ENCODE measurements around the gene ARMC7.
A peak's percentile ranks its signal among the peaks of the same experiment; 100 is the strongest.

Gene ARMC7

GRCh38 chr17:75109407-75110233, at the start of gene ARMC7:
Gene ARMC7, plus strand, starts transcription at chr17:75109969. Its CDS starts 320 bp downstream, at chr17:75110289.
- Histone ChIP-seq H3K27ac (peak within 1 kb of the TSS; percentile 27), H3K4me2 (ENCODE audit: low read length) (peak within 1 kb of the TSS; percentile 90)

GRCh38 chr17:75060434-75061054, 49.2 kb upstream of the ARMC7 start:
- H3K36me3 ChIP-seq (ENCODE audit: control insufficient read depth, insufficient read depth, low read length): no peaks in the 10 kb centered on the region
- TF ChIP-seq, protein P1, sequence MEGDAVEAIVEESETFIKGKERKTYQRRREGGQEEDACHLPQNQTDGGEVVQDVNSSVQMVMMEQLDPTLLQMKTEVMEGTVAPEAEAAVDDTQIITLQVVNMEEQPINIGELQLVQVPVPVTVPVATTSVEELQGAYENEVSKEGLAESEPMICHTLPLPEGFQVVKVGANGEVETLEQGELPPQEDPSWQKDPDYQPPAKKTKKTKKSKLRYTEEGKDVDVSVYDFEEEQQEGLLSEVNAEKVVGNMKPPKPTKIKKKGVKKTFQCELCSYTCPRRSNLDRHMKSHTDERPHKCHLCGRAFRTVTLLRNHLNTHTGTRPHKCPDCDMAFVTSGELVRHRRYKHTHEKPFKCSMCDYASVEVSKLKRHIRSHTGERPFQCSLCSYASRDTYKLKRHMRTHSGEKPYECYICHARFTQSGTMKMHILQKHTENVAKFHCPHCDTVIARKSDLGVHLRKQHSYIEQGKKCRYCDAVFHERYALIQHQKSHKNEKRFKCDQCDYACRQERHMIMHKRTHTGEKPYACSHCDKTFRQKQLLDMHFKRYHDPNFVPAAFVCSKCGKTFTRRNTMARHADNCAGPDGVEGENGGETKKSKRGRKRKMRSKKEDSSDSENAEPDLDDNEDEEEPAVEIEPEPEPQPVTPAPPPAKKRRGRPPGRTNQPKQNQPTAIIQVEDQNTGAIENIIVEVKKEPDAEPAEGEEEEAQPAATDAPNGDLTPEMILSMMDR (IDR thresholded peaks at IDR 0.05): no peak
- H3K4me2 ChIP-seq (ENCODE audit: low read length): no peak overlapping the region
- no peak overlapping the region for H3K4me3 ChIP-seq (ENCODE audit: low read depth, low read length)
- no peaks in the 10 kb centered on the region for H3K27me3 ChIP-seq (ENCODE audit: control insufficient read depth, insufficient read depth, low read length)
- no peaks in the 10 kb centered on the region for H3K9me3 ChIP-seq (ENCODE audit: control insufficient read depth, low read length)
- no peak overlapping the region for H2AFZ ChIP-seq
- no peak overlapping the region for H3K27ac ChIP-seq
- H3K4me1 ChIP-seq: no peaks in the 10 kb centered on the region
- no peak overlapping the region for H3K9ac ChIP-seq
- no peaks in the 10 kb centered on the region for H3K79me2 ChIP-seq

More at GRCh38 chr17:75109407-75110233, at the start of gene ARMC7:
- Histone ChIP-seq H3K27me3 (ENCODE audit: control insufficient read depth, insufficient read depth, low read length) (no peaks in the 10 kb centered on the region), H2AFZ (peak within 1 kb of the TSS; percentile 83), H3K9me3 (ENCODE audit: control insufficient read depth, low read length) (no peaks in the 10 kb centered on the region), H3K9ac (no peak within 1 kb of the TSS), H3K4me1 (peaks cover 11% of the 10 kb centered on the region), H3K4me3 (ENCODE audit: low read depth, low read length) (peak within 1 kb of the TSS; percentile 62), H3K36me3 (ENCODE audit: control insufficient read depth, insufficient read depth, low read length) (no peaks in the 10 kb centered on the region), H3K79me2 (no peaks in the 10 kb centered on the region)
- TF ChIP-seq, protein P1 (IDR thresholded peaks at IDR 0.05): no peak

- TF ChIP-seq, protein P1 (IDR thresholded peaks at IDR 0.05): no peak
- no peaks in the 10 kb centered on the region for H3K27me3 ChIP-seq (ENCODE audit: control insufficient read depth, insufficient read depth, low read length)
- no peaks in the 10 kb centered on the region for H3K4me1 ChIP-seq
- no peaks in the 10 kb centered on the region for H3K79me2 ChIP-seq
- H3K36me3 ChIP-seq (ENCODE audit: control insufficient read depth, insufficient read depth, low read length): no peaks in the 10 kb centered on the region
- no peak overlapping the region for H3K9ac ChIP-seq
- no peak overlapping the region for H3K27ac ChIP-seq
- H2AFZ ChIP-seq: no peak overlapping the region
- H3K9me3 ChIP-seq (ENCODE audit: control insufficient read depth, low read length): no peaks in the 10 kb centered on the region
- no peak overlapping the region for H3K4me2 ChIP-seq (ENCODE audit: low read length)
- H3K4me3 ChIP-seq (ENCODE audit: low read depth, low read length): no peak overlapping the region
Observed at GRCh38 chr17:75061055-75061438, 48.7 kb upstream of the ARMC7 start.

DNA sequence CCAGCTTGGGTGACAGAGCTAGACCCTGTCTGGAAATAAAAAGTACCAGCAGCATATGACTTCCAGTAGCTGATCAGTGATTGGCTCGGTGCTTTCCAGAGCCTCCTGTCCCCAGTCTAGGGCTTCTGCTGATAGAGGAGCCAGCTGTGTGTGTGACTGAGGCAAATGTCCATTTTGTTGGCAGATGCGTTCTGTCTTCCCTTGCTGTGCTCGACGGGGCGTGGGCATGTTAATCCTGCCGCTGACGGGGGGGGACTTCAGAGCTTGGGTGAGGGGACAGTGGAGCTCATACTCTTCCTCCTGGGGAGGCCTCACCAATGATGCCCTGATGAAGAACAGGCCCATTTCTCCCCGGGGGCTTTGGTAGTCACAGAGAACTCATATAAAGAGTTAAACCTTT, 48.2 kb upstream of the ARMC7 start:
- Histone ChIP-seq H3K9me3 (ENCODE audit: control insufficient read depth, low read length) (no peaks in the 10 kb centered on the region), H3K27ac (no peak overlapping the region), H3K9ac (no peak overlapping the region), H3K4me2 (ENCODE audit: low read length) (no peak overlapping the region), H3K27me3 (ENCODE audit: control insufficient read depth, insufficient read depth, low read length) (no peaks in the 10 kb centered on the region), H3K4me3 (ENCODE audit: low read depth, low read length) (no peak overlapping the region), H3K79me2 (no peaks in the 10 kb centered on the region), H2AFZ (no peak overlapping the region), H3K36me3 (ENCODE audit: control insufficient read depth, insufficient read depth, low read length) (no peaks in the 10 kb centered on the region), H3K4me1 (no peaks in the 10 kb centered on the region)
- TF ChIP-seq, protein P1 (IDR thresholded peaks at IDR 0.05): no peak
